ENCODE results near the gene MCC. TPM values are rescaled to one million over a fixed set of nuclear protein-coding genes. Genes with fewer than 3 reads are reported as not detected.

Gene MCC
- total RNA-seq, 5 donors from 2014 or later (not counting 1 experiment from before 2014, with no cell fraction given) = 2.6 to 8.3 (median 6.3) TPM

GRCh38 chr5:113042491-113043243 is 445.6 kb downstream of the MCC start:
- H3K27ac ChIP-seq (ENCODE audit: low read length) = no peak overlapping the region
- no CpG with 5 or more reads among the region's 4 CpGs for WGBS (ENCODE audit: insufficient coverage)
- H3K27me3 ChIP-seq (replicated peaks in 1 of 2; ENCODE audit: control insufficient read depth in 2 of 2, extremely low read depth in 1 of 2, insufficient read depth in 2 of 2, low read length in 1 of 2) = peaks cover 0 to 4% of the 10 kb centered on the region in 2 experiments
- Mint-ChIP-seq H3K4me3 (no peak overlapping the region), H3K9me3 (no peaks in the 10 kb centered on the region), H3K27me3 (no peaks in the 10 kb centered on the region), H3K36me3 (peaks cover 22% of the 10 kb centered on the region), H3K27ac (no peak overlapping the region), H3K4me1 (peaks cover 4 to 5% (median 5%) of the 10 kb centered on the region in 3 donors)
- H3K9me3 ChIP-seq = no peaks in the 10 kb centered on the region
- H3K36me3 ChIP-seq (ENCODE audit: control insufficient read depth in 2 of 2, extremely low read depth in 1 of 2, insufficient read depth in 1 of 2, low read length in 1 of 2) = no peaks in the 10 kb centered on the region
- DNase-seq (no peak), ATAC-seq (replicated peaks in 1 of 4) (no peak)
- ChIA-PET CTCF (interaction anchor here in 1 of 2 donors (0.6 to 1.0 kb wide), 4 partner anchors 44 to 1486 kb away, joined by 3 to 7 read pairs (median 6); no protein-coding TSS in a partner anchor), POLR2A (no interaction called here)
- no peak overlapping the region for H3K4me3 ChIP-seq (ENCODE audit: control insufficient read depth in 1 of 2, extremely low read depth in 1 of 2, low read length in 1 of 2)
- H3K4me1 ChIP-seq (ENCODE audit: control insufficient read depth in 1 of 2, extremely low read depth in 1 of 2, insufficient read depth in 2 of 2, low read length in 2 of 2) = peaks cover 0 to 8% of the 10 kb centered on the region in 2 experiments

- Histone ChIP-seq H3K4me3 (ENCODE audit: control insufficient read depth in 1 of 2, extremely low read depth in 1 of 2, low read length in 1 of 2) (no peak overlapping the region), H3K27me3 (replicated peaks in 1 of 2; ENCODE audit: control insufficient read depth in 2 of 2, extremely low read depth in 1 of 2, insufficient read depth in 2 of 2, low read length in 1 of 2) (peaks cover 0 to 4% of the 10 kb centered on the region in 2 experiments), H3K4me1 (ENCODE audit: control insufficient read depth in 1 of 2, extremely low read depth in 1 of 2, insufficient read depth in 2 of 2, low read length in 2 of 2) (peaks cover 0 to 8% of the 10 kb centered on the region in 2 experiments), H3K9me3 (no peaks in the 10 kb centered on the region), H3K36me3 (ENCODE audit: control insufficient read depth in 2 of 2, extremely low read depth in 1 of 2, insufficient read depth in 1 of 2, low read length in 1 of 2) (no peaks in the 10 kb centered on the region), H3K27ac (ENCODE audit: low read length) (no peak overlapping the region)
- Mint-ChIP-seq H3K9me3 (no peaks in the 10 kb centered on the region), H3K36me3 (peaks cover 22% of the 10 kb centered on the region), H3K4me1 (peaks cover 4 to 5% (median 5%) of the 10 kb centered on the region in 3 donors), H3K27me3 (no peaks in the 10 kb centered on the region), H3K27ac (no peak overlapping the region), H3K4me3 (no peak overlapping the region)
- DNase-seq = no peak
- WGBS (ENCODE audit: insufficient coverage) = 95% methylated on average over 4 of the region's 6 CpGs
- ChIA-PET POLR2A (interaction anchor here in 1 of 2 donors (0.5 kb wide), 1 partner anchor 193 kb away, joined by 6 read pairs; no protein-coding TSS in a partner anchor), CTCF (interaction anchor here in 1 of 2 donors (1.4 kb wide), 1 partner anchor 45 kb away, joined by 3 read pairs; no protein-coding TSS in a partner anchor)
- ATAC-seq (replicated peaks in 1 of 4) = no peak
These were observed 447.5 kb downstream of the MCC start for GRCh38 chr5:113040672-113041260.

GRCh38 chr5:113039934-113040285 is 448.3 kb downstream of the MCC start:
- Histone ChIP-seq H3K9me3 (no peaks in the 10 kb centered on the region), H3K27ac (ENCODE audit: low read length) (no peak overlapping the region), H3K4me1 (ENCODE audit: control insufficient read depth in 1 of 2, extremely low read depth in 1 of 2, insufficient read depth in 2 of 2, low read length in 2 of 2) (peaks cover 0 to 8% of the 10 kb centered on the region in 2 experiments), H3K4me3 (ENCODE audit: control insufficient read depth in 1 of 2, extremely low read depth in 1 of 2, low read length in 1 of 2) (no peak overlapping the region), H3K36me3 (ENCODE audit: control insufficient read depth in 2 of 2, extremely low read depth in 1 of 2, insufficient read depth in 1 of 2, low read length in 1 of 2) (no peaks in the 10 kb centered on the region), H3K27me3 (replicated peaks in 1 of 2; ENCODE audit: control insufficient read depth in 2 of 2, extremely low read depth in 1 of 2, insufficient read depth in 2 of 2, low read length in 1 of 2) (peaks cover 0 to 4% of the 10 kb centered on the region in 2 experiments)
- WGBS (ENCODE audit: insufficient coverage) = 82% methylated on average over 4 of the region's 4 CpGs
- CTCF ChIA-PET = interaction anchor here in 1 of 2 donors (1.4 kb wide), 1 partner anchor 44 kb away, joined by 3 read pairs; no protein-coding TSS in a partner anchor
- Mint-ChIP-seq H3K36me3 (peaks cover 20% of the 10 kb centered on the region), H3K9me3 (no peaks in the 10 kb centered on the region), H3K27ac (no peak overlapping the region), H3K4me3 (no peak overlapping the region), H3K27me3 (no peaks in the 10 kb centered on the region), H3K4me1 (peaks cover 5 to 11% (median 10%) of the 10 kb centered on the region in 3 donors)
- ATAC-seq (replicated peaks in 1 of 4) = no peak
- DNase-seq = no peak
- POLR2A ChIA-PET = no interaction called here

GRCh38 chr5:113039229-113039933 is 448.9 kb downstream of the MCC start:
- Mint-ChIP-seq H3K4me3 (no peak overlapping the region), H3K4me1 (peaks cover 5 to 12% (median 11%) of the 10 kb centered on the region in 3 donors), H3K9me3 (no peaks in the 10 kb centered on the region), H3K27ac (no peak overlapping the region), H3K36me3 (peaks cover 19% of the 10 kb centered on the region), H3K27me3 (no peaks in the 10 kb centered on the region)
- no peak overlapping the region for H3K4me3 ChIP-seq (ENCODE audit: control insufficient read depth in 1 of 2, extremely low read depth in 1 of 2, low read length in 1 of 2)
- no peak overlapping the region for H3K27ac ChIP-seq (ENCODE audit: low read length)
- H3K27me3 ChIP-seq (replicated peaks in 1 of 2; ENCODE audit: control insufficient read depth in 2 of 2, extremely low read depth in 1 of 2, insufficient read depth in 2 of 2, low read length in 1 of 2) = peaks cover 0 to 4% of the 10 kb centered on the region in 2 experiments
- CTCF ChIA-PET = no interaction called here
- DNase-seq (no peak), ATAC-seq (replicated peaks in 1 of 4) (no peak)
- H3K4me1 ChIP-seq (ENCODE audit: control insufficient read depth in 1 of 2, extremely low read depth in 1 of 2, insufficient read depth in 2 of 2, low read length in 2 of 2) = peaks cover 0 to 8% of the 10 kb centered on the region in 2 experiments
- H3K36me3 ChIP-seq (ENCODE audit: control insufficient read depth in 2 of 2, extremely low read depth in 1 of 2, insufficient read depth in 1 of 2, low read length in 1 of 2) = no peaks in the 10 kb centered on the region
- no peaks in the 10 kb centered on the region for H3K9me3 ChIP-seq
- WGBS (ENCODE audit: insufficient coverage) = 93% methylated on average over 13 of the region's 14 CpGs
- POLR2A ChIA-PET = no interaction called here

- ATAC-seq (replicated peaks in 1 of 4) (no peak), DNase-seq (no peak)
- Mint-ChIP-seq H3K27me3 (no peaks in the 10 kb centered on the region), H3K4me1 (peaks cover 5 to 12% (median 11%) of the 10 kb centered on the region in 3 donors), H3K9me3 (no peaks in the 10 kb centered on the region), H3K4me3 (no peak overlapping the region), H3K27ac (no peak overlapping the region), H3K36me3 (peaks cover 19% of the 10 kb centered on the region)
- WGBS (ENCODE audit: insufficient coverage) = 83% methylated on average over 5 of the region's 9 CpGs
- CTCF ChIA-PET = no interaction called here
- Histone ChIP-seq H3K4me3 (ENCODE audit: control insufficient read depth in 1 of 2, extremely low read depth in 1 of 2, low read length in 1 of 2) (no peak overlapping the region), H3K9me3 (no peaks in the 10 kb centered on the region), H3K4me1 (ENCODE audit: control insufficient read depth in 1 of 2, extremely low read depth in 1 of 2, insufficient read depth in 2 of 2, low read length in 2 of 2) (peaks cover 0 to 8% of the 10 kb centered on the region in 2 experiments), H3K36me3 (ENCODE audit: control insufficient read depth in 2 of 2, extremely low read depth in 1 of 2, insufficient read depth in 1 of 2, low read length in 1 of 2) (no peaks in the 10 kb centered on the region), H3K27me3 (replicated peaks in 1 of 2; ENCODE audit: control insufficient read depth in 2 of 2, extremely low read depth in 1 of 2, insufficient read depth in 2 of 2, low read length in 1 of 2) (peaks cover 0 to 4% of the 10 kb centered on the region in 2 experiments), H3K27ac (ENCODE audit: low read length) (no peak overlapping the region)
- POLR2A ChIA-PET = no interaction called here
These were observed 449.5 kb downstream of the MCC start for GRCh38 chr5:113038714-113039113.

GRCh38 chr5:113038136-113038535 is 450.1 kb downstream of the MCC start:
- H3K27ac Mint-ChIP-seq = no peak overlapping the region
- ChIA-PET CTCF (no interaction called here), POLR2A (no interaction called here)
- H3K27me3 Mint-ChIP-seq = no peaks in the 10 kb centered on the region
- WGBS (ENCODE audit: insufficient coverage) = 87% methylated on average over 1 of the region's 1 CpG
- DNase-seq (no peak), ATAC-seq (replicated peaks in 1 of 4) (no peak)
- no peaks in the 10 kb centered on the region for H3K9me3 Mint-ChIP-seq
- Histone ChIP-seq H3K4me1 (ENCODE audit: control insufficient read depth in 1 of 2, extremely low read depth in 1 of 2, insufficient read depth in 2 of 2, low read length in 2 of 2) (peaks cover under 1 to 8% of the 10 kb centered on the region in 2 experiments), H3K27me3 (replicated peaks in 1 of 2; ENCODE audit: control insufficient read depth in 2 of 2, extremely low read depth in 1 of 2, insufficient read depth in 2 of 2, low read length in 1 of 2) (peaks cover 0 to 4% of the 10 kb centered on the region in 2 experiments), H3K9me3 (no peaks in the 10 kb centered on the region), H3K27ac (ENCODE audit: low read length) (no peak overlapping the region), H3K4me3 (ENCODE audit: control insufficient read depth in 1 of 2, extremely low read depth in 1 of 2, low read length in 1 of 2) (no peak overlapping the region), H3K36me3 (ENCODE audit: control insufficient read depth in 2 of 2, extremely low read depth in 1 of 2, insufficient read depth in 1 of 2, low read length in 1 of 2) (no peaks in the 10 kb centered on the region)
- no peak overlapping the region for H3K4me3 Mint-ChIP-seq
- peaks cover 5 to 15% (median 11%) of the 10 kb centered on the region in 3 donors for H3K4me1 Mint-ChIP-seq
- H3K36me3 Mint-ChIP-seq = peaks cover 19% of the 10 kb centered on the region
